HEK293T (cell line): ENCODE data around the gene ING4.

Experiments used
- CTCF ChIA-PET: fragments of 350-600 bp; formaldehyde crosslinking; extraction: SDS; loops from one replicate; lab custom pipeline; 2021; ENCODE audit warnings: antibody characterized with exemption, inconsistent platforms; lab: Yijun Ruan, JAX
- POLR2A ChIA-PET: fragments of 350-600 bp; formaldehyde crosslinking; extraction: SDS; loops from one replicate; lab custom pipeline; 2020; ENCODE audit warnings: antibody characterized with exemption, inconsistent platforms; lab: Yijun Ruan, JAX
- DNase-seq: peaks from one replicate; pipeline ENCODE4 v3.0.0; 2012; ENCODE audit warnings: mixed read lengths; ENCODE audit errors: extremely low spot score
- ARNT ChIP-seq: fragments of 450-650 bp; IDR thresholded peaks from 2 replicates; pipeline ENCODE4 v1.6.1; 2017; ENCODE audit warnings: mild to moderate bottlenecking
- BHLHE40 ChIP-seq: fragments of 450-650 bp; IDR thresholded peaks from 2 replicates; pipeline ENCODE4 v1.6.1; 2016; ENCODE audit warnings: mild to moderate bottlenecking, moderate library complexity, borderline replicate concordance
- CTBP1 ChIP-seq: fragments of 450-650 bp; IDR thresholded peaks from 2 replicates; pipeline ENCODE4 v1.6.1; 2016; ENCODE audit warnings: borderline replicate concordance
- ELF4 ChIP-seq: fragments of 450-650 bp; IDR thresholded peaks from 2 replicates; pipeline ENCODE4 v1.6.1; 2017; ENCODE audit warnings: antibody characterized with exemption
- FOXA1 ChIP-seq: fragments of 450-650 bp; IDR thresholded peaks from 2 replicates; pipeline ENCODE4 v1.6.1; 2016; ENCODE audit warnings: mild to moderate bottlenecking
- FOXK2 ChIP-seq: fragments of 450-650 bp; IDR thresholded peaks from 2 replicates; pipeline ENCODE4 v1.6.1; 2016; ENCODE audit warnings: mild to moderate bottlenecking
- FOXM1 ChIP-seq: fragments of 450-650 bp; IDR thresholded peaks from 2 replicates; pipeline ENCODE4 v1.6.1; 2017; ENCODE audit warnings: mild to moderate bottlenecking, borderline replicate concordance
- HDGF ChIP-seq: fragments of 450-650 bp; IDR thresholded peaks from 2 replicates; pipeline ENCODE4 v1.6.1; 2017; ENCODE audit warnings: antibody characterized with exemption, borderline replicate concordance
- L3MBTL2 ChIP-seq: fragments of 450-650 bp; conservative IDR thresholded peaks from 2 replicates; pipeline ENCODE4 v1.6.1; 2016; ENCODE audit warnings: mild to moderate bottlenecking
- LEF1 ChIP-seq: fragments of 450-650 bp; IDR thresholded peaks from 2 replicates; pipeline ENCODE4 v1.6.1; 2017; ENCODE audit warnings: mild to moderate bottlenecking, borderline replicate concordance
- NFRKB ChIP-seq: fragments of 450-650 bp; IDR thresholded peaks from 2 replicates; pipeline ENCODE4 v1.6.1; 2016; ENCODE audit warnings: mild to moderate bottlenecking, moderate library complexity
- PKNOX1 ChIP-seq: fragments of 450-650 bp; IDR thresholded peaks from 2 replicates; pipeline ENCODE4 v1.6.1; 2016
- SP1 ChIP-seq: fragments of 450-650 bp; IDR thresholded peaks from 2 replicates; pipeline ENCODE4 v1.6.1; 2017
- SUZ12 ChIP-seq: fragments of 450-650 bp; IDR thresholded peaks from 2 replicates; pipeline ENCODE4 v1.6.1; 2016; ENCODE audit warnings: mild to moderate bottlenecking
- TARDBP ChIP-seq: fragments of 450-650 bp; IDR thresholded peaks from 2 replicates; pipeline ENCODE4 v1.6.1; 2016
- ZNF384 ChIP-seq: fragments of 450-650 bp; IDR thresholded peaks from 2 replicates; pipeline ENCODE4 v1.6.1; 2016

ING4 gene

DNA sequence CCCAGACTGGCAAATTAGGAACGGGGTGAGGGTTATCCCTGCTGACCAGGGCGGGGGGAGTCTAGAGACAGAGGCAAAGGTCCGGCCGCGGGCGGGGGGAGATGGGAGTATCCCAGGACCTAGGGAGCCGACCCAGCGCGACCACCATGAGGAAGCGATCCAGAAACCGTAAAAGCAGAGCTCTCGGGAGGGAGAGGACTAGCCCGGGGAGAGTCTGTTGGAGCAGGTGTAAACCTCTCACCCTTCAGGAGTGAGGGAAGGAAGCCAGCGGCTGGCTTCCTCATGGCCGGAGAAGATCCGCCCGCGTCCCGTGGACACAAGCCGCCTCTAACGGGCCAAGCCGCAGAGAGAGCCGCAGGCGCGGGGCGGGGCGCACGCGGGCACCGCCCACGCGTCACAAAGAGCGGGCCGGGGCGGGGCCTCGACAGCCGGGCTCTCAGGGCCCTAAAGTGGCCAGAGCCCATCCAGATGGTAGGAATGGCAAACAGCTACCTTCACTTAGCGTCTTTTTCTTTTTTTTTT lies 15.8 kb downstream of the ING4 start, which contains the start of gene ACRBP:
Gene ACRBP (minus strand): TSS at position 350 of the 522 bp plus-strand sequence. CDS start 66 bp downstream, at position 284.
- ChIA-PET POLR2A (no interaction called here), CTCF (interaction anchor here (0.6 to 0.7 kb wide), 2 partner anchors 18 to 21 kb away, joined by 3 to 4 read pairs; no protein-coding TSS in a partner anchor)
- TF ChIP-seq L3MBTL2 (no peak), ARNT (no peak), SUZ12 (no peak), FOXK2 (no peak), BHLHE40 (no peak), ELF4 (no peak), FOXM1 (no peak), SP1 (no peak), FOXA1 (no peak), LEF1 (no peak), TARDBP (no peak), PKNOX1 (no peak), ZNF384 (no peak)
- DNase-seq = no peak

- POLR2A ChIA-PET = no interaction called here
- DNase-seq = no peak
- no peak for TF ChIP-seq ARNT
- no peak for TF ChIP-seq LEF1
- no peak for TF ChIP-seq L3MBTL2
- TF ChIP-seq ELF4 = no peak
- TF ChIP-seq TARDBP = no peak
- TF ChIP-seq HDGF = no peak
- TF ChIP-seq PKNOX1 = no peak
- no peak for TF ChIP-seq ZNF384
- no peak for TF ChIP-seq FOXM1
- no peak for TF ChIP-seq FOXK2
- TF ChIP-seq SP1 = no peak
- TF ChIP-seq FOXA1 = no peak
- TF ChIP-seq SUZ12 = no peak
- TF ChIP-seq BHLHE40 = no peak
- TF ChIP-seq NFRKB = no peak
- TF ChIP-seq CTBP1 = no peak
- CTCF ChIA-PET = interaction anchor here (0.6 kb wide), 1 partner anchor 17 kb away, joined by 4 read pairs; no protein-coding TSS in a partner anchor
Observed at GRCh38 chr12:6646276-6647082, 16.4 kb downstream of the ING4 start.

DNA sequence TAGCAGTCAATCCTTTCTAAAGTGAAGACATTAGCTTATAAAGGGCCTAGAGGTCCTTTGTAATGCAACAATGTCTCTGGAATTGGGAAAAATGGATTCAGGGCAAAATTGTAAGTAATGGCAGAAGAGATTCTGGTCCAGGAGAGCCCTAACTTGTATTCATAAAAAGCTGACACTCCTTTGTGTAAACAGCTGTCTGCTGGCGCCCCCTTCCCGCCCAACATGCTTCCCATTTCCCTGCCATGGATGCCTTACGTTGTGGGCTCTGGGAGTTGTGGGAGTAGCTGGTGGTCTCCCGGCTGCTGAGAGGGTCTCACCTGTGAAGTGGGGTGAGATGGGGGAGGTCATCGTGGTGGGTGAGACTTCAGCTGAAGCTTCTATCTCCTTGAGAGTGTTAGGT lies 18.0 kb downstream of the ING4 start:
- POLR2A ChIA-PET = interaction anchor here (1.1 to 1.6 kb wide), 3 partner anchors 12 to 45 kb away, joined by 3 to 8 read pairs (median 4); partner anchors contain the start of gene ZNF384
- CTCF ChIA-PET = interaction anchor here (1.1 to 1.5 kb wide), 4 partner anchors 26 to 81 kb away, joined by 3 to 6 read pairs (median 4); no protein-coding TSS in a partner anchor
- TF ChIP-seq NFRKB = no peak
- no peak for TF ChIP-seq BHLHE40
- TF ChIP-seq FOXA1 = no peak
- no peak for TF ChIP-seq TARDBP
- TF ChIP-seq PKNOX1 = no peak
- no peak for TF ChIP-seq FOXK2
- TF ChIP-seq ELF4 = no peak
- no peak for TF ChIP-seq ZNF384
- no peak for TF ChIP-seq CTBP1
- TF ChIP-seq SP1 = no peak
- no peak for TF ChIP-seq SUZ12
- DNase-seq = no peak

- no peak for DNase-seq
- CTCF ChIA-PET = interaction anchor here (1.1 to 1.5 kb wide), 4 partner anchors 26 to 80 kb away, joined by 3 to 6 read pairs (median 4); no protein-coding TSS in a partner anchor
- POLR2A ChIA-PET = interaction anchor here (1.1 to 1.6 kb wide), 3 partner anchors 13 to 45 kb away, joined by 3 to 8 read pairs (median 4); partner anchors contain the start of gene ZNF384
- TF ChIP-seq FOXM1 = no peak
- TF ChIP-seq NFRKB = no peak
- no peak for TF ChIP-seq FOXA1
- no peak for TF ChIP-seq SP1
Observed at GRCh38 chr12:6644257-6644596, 18.7 kb downstream of the ING4 start.

DNA sequence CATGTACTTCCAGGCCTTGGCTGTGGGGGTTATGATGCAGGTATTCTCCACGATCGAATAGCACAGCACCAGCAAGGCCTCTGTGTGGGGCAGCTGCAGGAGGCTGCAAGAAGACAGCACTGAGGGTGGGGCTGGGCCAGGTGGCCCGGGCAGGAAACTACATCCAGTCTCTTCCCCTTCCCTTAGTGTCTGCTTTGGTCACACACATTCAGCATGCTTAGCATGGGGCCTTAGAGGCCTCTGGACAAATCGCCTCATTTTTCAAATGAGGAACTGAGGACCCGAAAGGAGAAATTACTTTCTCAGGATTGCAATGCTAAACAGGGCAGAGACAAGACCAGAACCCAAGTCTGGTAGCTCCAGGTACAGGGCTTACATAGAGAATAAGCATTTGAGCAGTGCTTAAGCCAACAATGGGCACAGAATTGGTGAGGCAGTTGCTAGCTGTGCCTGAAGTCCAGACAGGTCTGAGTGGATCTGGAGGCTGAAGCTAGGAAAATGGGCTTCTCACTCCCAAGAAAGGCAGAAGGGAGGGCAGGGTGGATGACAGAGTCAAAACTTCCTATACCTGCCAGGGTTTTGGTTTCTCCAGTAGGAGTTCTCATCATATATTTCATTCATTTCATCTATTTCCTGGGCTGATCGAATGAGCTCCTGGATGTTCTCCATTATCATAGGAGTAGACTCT lies 19.2 kb downstream of the ING4 start:
- CTCF ChIA-PET = interaction anchor here (1.5 kb wide), 1 partner anchor 25 kb away, joined by 5 read pairs; no protein-coding TSS in a partner anchor
- DNase-seq = no peak

DNA sequence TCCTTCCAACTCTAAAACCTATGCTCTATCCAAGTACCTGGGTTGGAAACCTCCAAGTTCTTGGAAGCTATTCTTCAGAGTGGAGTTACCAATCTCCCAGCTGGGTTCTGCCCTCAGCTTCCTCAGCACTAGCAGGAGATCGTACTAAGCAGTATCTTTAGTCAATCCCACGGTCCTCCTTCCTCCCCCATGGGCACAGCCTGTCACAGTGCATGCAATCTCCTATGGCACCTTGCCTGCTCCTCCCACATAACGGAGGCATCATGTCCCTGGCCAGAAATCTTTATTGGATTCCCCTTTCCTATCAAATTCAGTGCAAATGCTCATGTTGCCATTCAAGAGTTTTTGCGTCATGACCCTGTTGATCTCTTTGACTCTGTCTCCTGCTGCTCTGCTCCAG lies 21.8 kb downstream of the ING4 start:
- POLR2A ChIA-PET = interaction anchor here (0.8 kb wide), 1 partner anchor 13 kb away, joined by 4 read pairs; no protein-coding TSS in a partner anchor
- CTCF ChIA-PET = no interaction called here
- TF ChIP-seq ZNF384 (no peak), L3MBTL2 (no peak)
- DNase-seq = no peak

More for the DNA sequence above, 19.2 kb downstream of the ING4 start:
- POLR2A ChIA-PET = interaction anchor here (1.1 to 1.7 kb wide), 5 partner anchors 13 to 76 kb away, joined by 3 to 8 read pairs (median 4); partner anchors contain the start of genes NOP2 and ZNF384
- no peak for TF ChIP-seq SUZ12
